Measurements from ENCODE around the gene SLC16A7.

SLC16A7 gene

GRCh38 chr12:59651229-59651920, 55.5 kb downstream of the SLC16A7 start:
- no peak for TF ChIP-seq POLR2A (IDR thresholded peaks at IDR 0.05; ENCODE audit: low read depth, low read length)
- no peak for TF ChIP-seq TAF1 (IDR thresholded peaks at IDR 0.05; ENCODE audit: borderline replicate concordance, low read depth, low read length)
- no peak for TF ChIP-seq POLR2AphosphoS5 (IDR thresholded peaks at IDR 0.05; ENCODE audit: low read depth, low read length)
- FAIRE-seq (no peak), DNase-seq (ENCODE audit: insufficient read length) (no peak)

- FAIRE-seq = no peak
- TF ChIP-seq POLR2AphosphoS5 (IDR thresholded peaks at IDR 0.05; ENCODE audit: low read depth, low read length) (no peak), TAF1 (IDR thresholded peaks at IDR 0.05; ENCODE audit: borderline replicate concordance, low read depth, low read length) (no peak), POLR2A (IDR thresholded peaks at IDR 0.05; ENCODE audit: low read depth, low read length) (no peak)
- no peak for DNase-seq (ENCODE audit: insufficient read length)
These were observed 56.3 kb downstream of the SLC16A7 start for GRCh38 chr12:59652130-59652529.

- FAIRE-seq = no peak
- no peak for DNase-seq (ENCODE audit: insufficient read length)
- TF ChIP-seq POLR2AphosphoS5 (IDR thresholded peaks at IDR 0.05; ENCODE audit: low read depth, low read length) (no peak), TAF1 (IDR thresholded peaks at IDR 0.05; ENCODE audit: borderline replicate concordance, low read depth, low read length) (no peak), POLR2A (IDR thresholded peaks at IDR 0.05; ENCODE audit: low read depth, low read length) (no peak)
These were observed 58.2 kb downstream of the SLC16A7 start for GRCh38 chr12:59654061-59654460.

GRCh38 chr12:59657266-59657665, 61.4 kb downstream of the SLC16A7 start:
- FAIRE-seq (no peak), DNase-seq (ENCODE audit: insufficient read length) (no peak)
- no peak for TF ChIP-seq POLR2AphosphoS5 (IDR thresholded peaks at IDR 0.05; ENCODE audit: low read depth, low read length)
- TF ChIP-seq TAF1 (IDR thresholded peaks at IDR 0.05; ENCODE audit: borderline replicate concordance, low read depth, low read length) = no peak
- TF ChIP-seq POLR2A (IDR thresholded peaks at IDR 0.05; ENCODE audit: low read depth, low read length) = no peak

GRCh38 chr12:59657711-59658110, 61.9 kb downstream of the SLC16A7 start:
- no peak for FAIRE-seq
- TF ChIP-seq POLR2AphosphoS5 (IDR thresholded peaks at IDR 0.05; ENCODE audit: low read depth, low read length) = no peak
- no peak for TF ChIP-seq TAF1 (IDR thresholded peaks at IDR 0.05; ENCODE audit: borderline replicate concordance, low read depth, low read length)
- TF ChIP-seq POLR2A (IDR thresholded peaks at IDR 0.05; ENCODE audit: low read depth, low read length) = no peak
- no peak for DNase-seq (ENCODE audit: insufficient read length)

- TF ChIP-seq POLR2A (IDR thresholded peaks at IDR 0.05; ENCODE audit: low read depth, low read length) (no peak), POLR2AphosphoS5 (IDR thresholded peaks at IDR 0.05; ENCODE audit: low read depth, low read length) (no peak), TAF1 (IDR thresholded peaks at IDR 0.05; ENCODE audit: borderline replicate concordance, low read depth, low read length) (no peak)
- no peak for FAIRE-seq
These were observed 64.3 kb downstream of the SLC16A7 start for GRCh38 chr12:59660148-59660547.

GRCh38 chr12:59660921-59661597, 65.2 kb downstream of the SLC16A7 start:
- FAIRE-seq (no peak), DNase-seq (ENCODE audit: insufficient read length) (no peak)
- TF ChIP-seq TAF1 (IDR thresholded peaks at IDR 0.05; ENCODE audit: borderline replicate concordance, low read depth, low read length) = no peak
- no peak for TF ChIP-seq POLR2AphosphoS5 (IDR thresholded peaks at IDR 0.05; ENCODE audit: low read depth, low read length)
- TF ChIP-seq POLR2A (IDR thresholded peaks at IDR 0.05; ENCODE audit: low read depth, low read length) = no peak

More at GRCh38 chr12:59660148-59660547, 64.3 kb downstream of the SLC16A7 start:
- no peak for DNase-seq (ENCODE audit: insufficient read length)

GRCh38 chr12:59664495-59664894, 68.7 kb downstream of the SLC16A7 start:
- no peak for DNase-seq (ENCODE audit: insufficient read length)
- FAIRE-seq = no peak
- no peak for TF ChIP-seq TAF1 (IDR thresholded peaks at IDR 0.05; ENCODE audit: borderline replicate concordance, low read depth, low read length)
- TF ChIP-seq POLR2AphosphoS5 (IDR thresholded peaks at IDR 0.05; ENCODE audit: low read depth, low read length) = no peak
- no peak for TF ChIP-seq POLR2A (IDR thresholded peaks at IDR 0.05; ENCODE audit: low read depth, low read length)

GRCh38 chr12:59665701-59666100, 69.9 kb downstream of the SLC16A7 start:
- FAIRE-seq = no peak
- DNase-seq (ENCODE audit: insufficient read length) = no peak

GRCh38 chr12:59668674-59669073, 72.8 kb downstream of the SLC16A7 start:
- FAIRE-seq = no peak
- TF ChIP-seq POLR2A (IDR thresholded peaks at IDR 0.05; ENCODE audit: low read depth, low read length) (no peak), TAF1 (IDR thresholded peaks at IDR 0.05; ENCODE audit: borderline replicate concordance, low read depth, low read length) (no peak), POLR2AphosphoS5 (IDR thresholded peaks at IDR 0.05; ENCODE audit: low read depth, low read length) (no peak)
- DNase-seq (ENCODE audit: insufficient read length) = no peak

More at GRCh38 chr12:59665701-59666100, 69.9 kb downstream of the SLC16A7 start:
- no peak for TF ChIP-seq POLR2AphosphoS5 (IDR thresholded peaks at IDR 0.05; ENCODE audit: low read depth, low read length)
- no peak for TF ChIP-seq TAF1 (IDR thresholded peaks at IDR 0.05; ENCODE audit: borderline replicate concordance, low read depth, low read length)
- TF ChIP-seq POLR2A (IDR thresholded peaks at IDR 0.05; ENCODE audit: low read depth, low read length) = no peak

GRCh38 chr12:59672273-59672672, 76.4 kb downstream of the SLC16A7 start:
- no peak for TF ChIP-seq TAF1 (IDR thresholded peaks at IDR 0.05; ENCODE audit: borderline replicate concordance, low read depth, low read length)
- TF ChIP-seq POLR2A (IDR thresholded peaks at IDR 0.05; ENCODE audit: low read depth, low read length) = no peak
- no peak for TF ChIP-seq POLR2AphosphoS5 (IDR thresholded peaks at IDR 0.05; ENCODE audit: low read depth, low read length)
- no peak for FAIRE-seq
- no peak for DNase-seq (ENCODE audit: insufficient read length)

GRCh38 chr12:59675461-59675860, 79.6 kb downstream of the SLC16A7 start:
- no peak for DNase-seq (ENCODE audit: insufficient read length)
- TF ChIP-seq TAF1 (IDR thresholded peaks at IDR 0.05; ENCODE audit: borderline replicate concordance, low read depth, low read length) = no peak
- no peak for TF ChIP-seq POLR2AphosphoS5 (IDR thresholded peaks at IDR 0.05; ENCODE audit: low read depth, low read length)
- TF ChIP-seq POLR2A (IDR thresholded peaks at IDR 0.05; ENCODE audit: low read depth, low read length) = no peak
- FAIRE-seq = no peak

All from GM12892 (cell line).